GM12873 (cell line): Measurements from ENCODE around the gene IGFBP4.

ENCODE experiments used
- CTCF ChIP-seq: IDR thresholded peaks from 2 replicates; pipeline ENCODE4 v1.5.1; 2012; ENCODE audit warnings: low read depth, mild to moderate bottlenecking, moderate library complexity, low read length, control low read depth; ENCODE audit not compliant: insufficient read depth; ENCODE audit errors: missing control alignments

IGFBP4 gene

DNA sequence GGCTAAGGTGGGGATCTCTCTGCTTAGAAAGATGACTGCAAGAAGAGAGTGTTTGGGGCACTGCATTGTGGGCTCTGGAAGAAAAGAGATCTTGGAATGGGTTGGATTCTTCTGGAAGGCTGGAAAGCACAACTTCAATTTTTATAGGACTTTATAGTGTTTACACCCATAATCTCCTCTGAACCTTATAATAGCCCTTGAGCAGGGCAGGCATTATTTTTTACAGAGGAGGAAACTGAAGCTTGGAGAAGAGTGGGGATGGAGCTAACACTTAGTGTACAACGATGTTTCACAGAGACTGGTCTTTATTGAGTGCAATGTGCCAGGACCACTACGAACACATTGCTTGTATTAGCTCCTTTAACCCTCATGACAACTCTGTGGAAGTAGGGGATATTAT, 47.7 kb downstream of the IGFBP4 start:
- no peak for TF ChIP-seq CTCF

DNA sequence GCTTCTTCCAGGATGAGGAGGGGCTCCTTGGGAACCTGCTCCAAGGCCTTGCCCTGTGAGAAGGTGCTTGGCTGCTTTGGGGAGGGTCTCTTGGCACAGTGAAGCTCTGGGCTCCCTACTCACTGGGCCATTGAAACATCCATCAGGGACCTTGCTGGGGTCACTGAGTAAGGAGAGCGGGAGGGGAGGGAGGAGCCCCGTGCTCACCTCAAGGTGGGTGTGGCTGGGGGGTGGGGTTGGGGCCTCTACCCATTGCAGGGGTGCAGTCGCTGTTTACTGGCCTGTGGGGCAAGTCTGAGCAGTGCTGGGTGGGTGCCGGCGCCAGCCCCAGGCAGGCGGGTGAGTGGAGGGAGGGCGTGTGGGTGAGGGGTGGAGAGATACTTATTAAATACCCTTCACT, 48.2 kb downstream of the IGFBP4 start:
- TF ChIP-seq CTCF: no peak

DNA sequence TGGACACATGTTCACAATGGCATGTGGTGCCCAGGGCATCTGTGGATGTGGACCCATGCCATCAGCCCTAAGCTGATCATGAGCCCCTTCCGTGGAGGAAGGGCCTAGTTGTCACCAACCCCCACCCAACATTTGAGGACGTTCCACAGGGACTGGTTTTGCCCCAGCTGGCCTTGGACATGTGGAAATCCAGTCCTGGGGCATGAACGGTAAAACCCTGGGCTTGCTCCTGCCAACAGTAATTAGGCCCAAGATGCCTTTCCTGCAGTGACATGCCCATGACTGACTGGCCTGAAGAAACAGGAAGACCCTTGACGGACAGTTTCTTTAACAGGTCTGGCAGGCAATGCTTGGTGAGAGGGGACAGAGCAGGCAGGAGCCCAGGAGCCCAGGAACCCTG, 50.4 kb downstream of the IGFBP4 start:
- TF ChIP-seq CTCF: no peak

- TF ChIP-seq CTCF: no peak
Measured at GRCh38 chr17:40495140-40495539, 51.9 kb downstream of the IGFBP4 start.

GRCh38 chr17:40496170-40496569, 52.9 kb downstream of the IGFBP4 start:
- TF ChIP-seq CTCF: no peak

DNA sequence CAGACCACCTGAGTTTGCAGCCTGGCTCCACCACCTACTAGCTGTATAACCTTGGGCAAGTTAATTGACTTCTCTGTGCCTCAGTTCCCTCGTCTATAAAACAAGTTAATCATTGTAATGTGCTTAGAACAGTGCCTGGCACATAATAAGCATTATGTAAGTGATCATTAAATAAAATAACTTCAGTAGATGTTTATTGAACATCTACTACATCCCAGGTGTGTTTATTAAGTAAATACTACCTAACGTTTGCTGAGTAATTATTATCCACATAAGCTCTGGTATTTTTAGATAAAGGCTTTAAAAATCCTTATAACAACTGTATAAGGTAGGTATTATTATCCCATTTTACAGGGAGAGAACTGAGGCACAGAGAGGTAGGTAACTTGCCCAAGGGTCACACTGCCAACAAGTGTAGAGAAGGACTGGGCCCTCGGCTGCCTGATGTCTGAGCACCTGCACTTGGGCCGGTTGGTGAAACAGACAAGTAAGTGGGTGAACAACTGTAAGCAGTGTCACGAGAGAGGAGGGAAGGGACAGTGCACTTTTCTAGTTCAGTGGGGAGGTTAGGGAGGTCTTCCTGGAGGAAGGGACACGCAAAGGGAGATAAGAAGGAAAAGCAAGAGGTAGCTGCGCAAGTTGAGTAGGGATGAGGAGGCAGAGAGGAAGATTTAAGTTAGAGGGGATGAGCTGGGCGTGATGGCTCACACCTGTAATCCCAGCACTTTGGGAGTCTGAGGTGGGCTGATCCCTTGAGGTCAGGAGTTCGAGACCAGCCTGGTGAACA, 53.6 kb downstream of the IGFBP4 start:
- TF ChIP-seq CTCF: no peak

DNA sequence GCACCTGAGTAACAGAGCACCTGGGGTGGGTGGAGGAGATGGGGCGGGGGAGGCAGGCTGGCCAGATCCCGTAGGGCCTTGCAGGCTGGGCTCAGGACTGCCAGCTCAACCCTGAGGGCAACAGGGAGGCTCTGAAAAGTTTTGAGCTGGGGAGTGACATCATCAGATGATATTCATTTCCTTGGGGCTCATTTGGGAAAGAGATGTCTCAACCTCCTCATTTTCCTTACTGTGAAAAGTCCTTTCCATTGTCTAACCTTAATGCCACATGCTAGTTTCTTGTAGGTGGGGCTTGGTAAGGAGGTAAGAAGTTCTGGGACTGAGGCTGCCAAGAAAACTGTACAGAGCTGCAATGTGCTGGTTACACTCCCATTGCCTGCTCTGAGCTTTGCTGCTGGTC, 54.4 kb downstream of the IGFBP4 start:
- no peak for TF ChIP-seq CTCF
